Immature natural killer cell (primary cell): ENCODE data around the gene OR5M8. TPM values are rescaled to one million over a fixed set of nuclear protein-coding genes. Genes with fewer than 3 reads are reported as not detected.

Source experiments
- DNase-seq, 3 donors: peaks; one replicate each; pipeline ENCODE4 v3.0.0; 2022; ENCODE audit warnings: mixed read lengths in 1 of 3
- H3K27ac Mint-ChIP-seq, 6 donors: one replicate each; pipeline ENCODE4 v1.8.0; 2020; ENCODE audit warnings: mixed read lengths in 6 of 6, mild to moderate bottlenecking in 5 of 6, inconsistent platforms in 4 of 6, moderate library complexity in 3 of 6
- H3K27me3 Mint-ChIP-seq, 3 donors: one replicate each; pipeline ENCODE4 v1.8.0; 2020 to 2021; ENCODE audit warnings: low read depth in 3 of 3, mild to moderate bottlenecking in 3 of 3, mixed read lengths in 3 of 3, moderate library complexity in 3 of 3, inconsistent platforms in 1 of 3
- H3K36me3 Mint-ChIP-seq, 3 donors: one replicate each; pipeline ENCODE4 v1.8.0; 2020; ENCODE audit warnings: mixed read lengths in 3 of 3, inconsistent platforms in 2 of 3, mild to moderate bottlenecking in 2 of 3
- H3K4me1 Mint-ChIP-seq, 2 donors: one replicate each; pipeline ENCODE4 v1.8.0; 2020; ENCODE audit warnings: inconsistent platforms in 2 of 2, mild to moderate bottlenecking in 2 of 2, mixed read lengths in 2 of 2, moderate library complexity in 1 of 2
- H3K4me3 Mint-ChIP-seq, 5 donors: one replicate each; pipeline ENCODE4 v1.8.0; 2020; ENCODE audit warnings: mild to moderate bottlenecking in 5 of 5, mixed read lengths in 5 of 5, inconsistent platforms in 3 of 5, moderate library complexity in 3 of 5
- H3K9me3 Mint-ChIP-seq, 6 donors: one replicate each; pipeline ENCODE4 v1.8.0; 2020; ENCODE audit warnings: mild to moderate bottlenecking in 6 of 6, mixed read lengths in 6 of 6, inconsistent platforms in 4 of 6, moderate library complexity in 3 of 6
- polyA plus RNA-seq, 3 donors: library from polyadenylated mRNA; unstranded; fragments of 300-500 nt; fragmentation: Illumina TruSeq; gene quantifications; one replicate each; pipeline ENCODE4 v1.2.3, GENCODE V29; 2021

OR5M8 gene
- polyA plus RNA-seq = not detected

GRCh38 chr11:56491270-56491669 lies at the start of gene OR5M8:
OR5M8 (minus strand) TSS chr11:56491370; CDS start chr11:56491370, 0 bp downstream.
- no peak within 1 kb of the TSS for H3K27ac Mint-ChIP-seq
- peaks cover 0 to 3% (median 0%) of the 10 kb centered on the region in 3 donors for H3K36me3 Mint-ChIP-seq
- H3K4me1 Mint-ChIP-seq = no peaks in the 10 kb centered on the region
- H3K27me3 Mint-ChIP-seq = peaks cover 0 to 2% (median 0%) of the 10 kb centered on the region in 3 donors
- DNase-seq = no peak
- no peak within 1 kb of the TSS for H3K4me3 Mint-ChIP-seq
- H3K9me3 Mint-ChIP-seq = peaks cover 8 to 56% (median 18%) of the 10 kb centered on the region in 6 donors

DNA sequence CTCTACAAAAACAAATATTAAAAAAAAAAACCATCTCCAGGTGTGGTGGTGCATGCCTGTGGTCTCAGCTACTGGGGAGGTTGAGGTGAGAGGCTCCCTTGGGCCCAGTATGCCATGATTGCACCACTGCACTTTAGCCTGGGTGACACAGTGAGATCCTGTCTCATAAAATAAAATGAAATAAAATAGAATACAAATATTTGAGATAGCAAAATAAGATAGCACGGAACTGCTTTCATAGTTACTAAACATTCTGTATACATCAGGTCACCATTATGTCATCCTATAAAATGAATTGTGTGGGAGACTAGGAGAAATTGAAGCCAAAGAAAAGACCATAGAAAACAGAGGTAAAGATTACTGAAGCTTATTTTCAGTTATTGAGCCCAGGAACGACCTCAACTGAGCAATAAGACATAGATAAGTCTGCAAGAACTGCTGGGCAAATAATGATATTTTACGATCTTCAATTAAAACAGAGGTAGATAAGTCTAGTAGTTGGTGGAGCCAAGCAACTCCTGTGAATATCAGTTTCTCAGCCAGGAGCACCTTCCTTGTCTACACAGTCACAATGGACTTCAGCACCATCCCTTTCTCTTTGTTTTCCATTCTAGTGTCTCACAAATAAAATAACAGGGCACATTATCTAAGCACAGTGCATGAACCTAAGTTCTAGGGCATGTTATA lies 42.0 kb upstream of the OR5M8 start:
- no peak for DNase-seq
- no peak overlapping the region for H3K27ac Mint-ChIP-seq
- H3K4me1 Mint-ChIP-seq = no peaks in the 10 kb centered on the region
- H3K4me3 Mint-ChIP-seq = no peak overlapping the region
- no peaks in the 10 kb centered on the region for H3K36me3 Mint-ChIP-seq
- H3K27me3 Mint-ChIP-seq = peaks cover 0 to 2% (median 0%) of the 10 kb centered on the region in 3 donors
- H3K9me3 Mint-ChIP-seq = peaks cover 2 to 18% (median 11%) of the 10 kb centered on the region in 6 donors

GRCh38 chr11:56531856-56532255 lies 40.7 kb upstream of the OR5M8 start:
- H3K36me3 Mint-ChIP-seq = no peaks in the 10 kb centered on the region
- no peak overlapping the region for H3K4me3 Mint-ChIP-seq
- no peaks in the 10 kb centered on the region for H3K4me1 Mint-ChIP-seq
- H3K27ac Mint-ChIP-seq = no peak overlapping the region
- H3K9me3 Mint-ChIP-seq = peaks cover 4 to 18% (median 16%) of the 10 kb centered on the region in 6 donors
- peaks cover 0 to 2% (median 2%) of the 10 kb centered on the region in 3 donors for H3K27me3 Mint-ChIP-seq
- no peak for DNase-seq

DNA sequence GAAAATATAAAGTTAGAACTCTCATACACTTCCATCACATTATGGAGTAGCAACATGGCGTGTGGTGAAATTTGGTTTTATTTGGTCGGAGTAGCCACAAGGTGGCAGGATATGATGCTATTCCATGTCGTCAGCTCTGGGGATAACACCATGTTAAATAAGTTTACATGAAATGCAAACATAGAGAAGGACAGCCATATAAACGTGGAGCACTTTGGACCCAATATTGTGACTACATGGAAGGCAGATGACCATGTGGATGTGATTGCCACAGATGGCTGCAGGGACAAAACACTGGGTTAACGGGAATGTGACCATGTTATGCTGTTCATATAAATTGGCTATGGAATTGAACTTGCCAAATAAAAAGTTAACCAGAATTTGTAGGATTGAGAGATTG lies 30.8 kb upstream of the OR5M8 start:
- H3K27ac Mint-ChIP-seq = no peak overlapping the region
- H3K27me3 Mint-ChIP-seq = no peaks in the 10 kb centered on the region
- no peak for DNase-seq
- H3K4me3 Mint-ChIP-seq = no peak overlapping the region
- H3K4me1 Mint-ChIP-seq = no peaks in the 10 kb centered on the region
- H3K9me3 Mint-ChIP-seq = peaks cover 3 to 40% (median 16%) of the 10 kb centered on the region in 6 donors
- H3K36me3 Mint-ChIP-seq = no peaks in the 10 kb centered on the region

- H3K27me3 Mint-ChIP-seq = peaks cover 0 to 4% (median 0%) of the 10 kb centered on the region in 3 donors
- peaks cover 12 to 38% (median 24%) of the 10 kb centered on the region in 6 donors for H3K9me3 Mint-ChIP-seq
- H3K4me3 Mint-ChIP-seq = no peak overlapping the region
- H3K27ac Mint-ChIP-seq = no peak overlapping the region
- DNase-seq = no peak
- no peaks in the 10 kb centered on the region for H3K36me3 Mint-ChIP-seq
- no peaks in the 10 kb centered on the region for H3K4me1 Mint-ChIP-seq
Observed at GRCh38 chr11:56513280-56513679, 22.1 kb upstream of the OR5M8 start.

- Mint-ChIP-seq H3K4me1 (no peaks in the 10 kb centered on the region), H3K36me3 (no peaks in the 10 kb centered on the region), H3K27me3 (peaks cover 0 to 4% (median 2%) of the 10 kb centered on the region in 3 donors), H3K9me3 (peaks cover 17 to 43% (median 33%) of the 10 kb centered on the region in 6 donors), H3K4me3 (no peak overlapping the region), H3K27ac (no peak overlapping the region)
- DNase-seq = no peak
Observed at GRCh38 chr11:56509439-56509838, 18.3 kb upstream of the OR5M8 start.

DNA sequence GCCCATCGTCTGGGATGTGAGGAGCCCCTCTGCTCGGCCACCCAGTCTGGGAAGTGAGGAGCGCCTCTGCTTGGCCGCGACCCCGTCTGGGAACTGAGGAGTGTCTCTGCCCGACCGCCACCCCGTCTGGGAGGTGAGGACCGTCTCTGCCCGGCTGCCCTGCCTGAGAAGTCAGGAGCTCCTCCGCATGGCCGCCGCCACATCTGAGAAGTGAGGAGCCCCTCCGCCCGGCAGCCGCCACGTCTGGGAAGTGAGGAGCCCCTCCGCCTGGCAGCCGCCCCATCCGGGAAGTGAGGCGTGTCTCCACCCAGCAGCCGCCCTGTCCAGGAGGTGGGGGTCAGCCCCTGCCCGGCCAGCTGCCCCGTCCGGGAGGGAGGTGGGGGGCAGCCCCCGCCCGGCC lies 5.8 kb upstream of the OR5M8 start:
- Mint-ChIP-seq H3K4me3 (no peak overlapping the region), H3K27ac (no peak overlapping the region), H3K36me3 (peaks cover 0 to 3% (median 0%) of the 10 kb centered on the region in 3 donors), H3K27me3 (peaks cover 0 to 2% (median 0%) of the 10 kb centered on the region in 3 donors), H3K9me3 (peaks cover 7 to 53% (median 19%) of the 10 kb centered on the region in 6 donors), H3K4me1 (no peaks in the 10 kb centered on the region)
- DNase-seq = no peak

- Mint-ChIP-seq H3K27me3 (peaks cover 0 to 2% (median 0%) of the 10 kb centered on the region in 3 donors), H3K4me3 (no peak overlapping the region), H3K27ac (no peak overlapping the region), H3K9me3 (peaks cover 10 to 50% (median 19%) of the 10 kb centered on the region in 6 donors), H3K4me1 (no peaks in the 10 kb centered on the region), H3K36me3 (peaks cover 0 to 3% (median 0%) of the 10 kb centered on the region in 3 donors)
- DNase-seq = no peak
Observed at GRCh38 chr11:56495117-56495516, 3.9 kb upstream of the OR5M8 start.

DNA sequence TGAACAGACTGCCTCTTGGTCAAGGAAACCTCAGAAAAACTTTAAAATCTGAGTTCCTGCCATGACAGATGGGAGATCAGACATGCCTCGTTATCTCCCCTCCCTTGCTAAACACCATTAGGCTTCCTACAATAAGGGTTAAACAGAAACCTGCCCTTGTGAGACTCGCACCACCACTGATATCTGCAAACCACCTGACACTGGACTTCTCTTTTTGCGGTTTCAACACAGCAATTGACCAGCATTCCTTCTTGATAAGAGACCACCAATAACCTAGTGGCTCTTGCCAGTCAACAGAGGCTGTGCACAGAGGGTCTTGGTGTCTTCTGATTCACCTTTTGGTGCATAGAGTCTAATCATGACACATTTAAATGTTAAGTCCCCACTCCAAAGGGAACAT lies 4.4 kb downstream of the OR5M8 start:
- no peaks in the 10 kb centered on the region for H3K36me3 Mint-ChIP-seq
- no peak overlapping the region for H3K27ac Mint-ChIP-seq
- no peak for DNase-seq
- no peaks in the 10 kb centered on the region for H3K4me1 Mint-ChIP-seq
- H3K9me3 Mint-ChIP-seq = peaks cover 6 to 45% (median 14%) of the 10 kb centered on the region in 6 donors
- H3K27me3 Mint-ChIP-seq = peaks cover 0 to 2% (median 0%) of the 10 kb centered on the region in 3 donors
- H3K4me3 Mint-ChIP-seq = no peak overlapping the region

DNA sequence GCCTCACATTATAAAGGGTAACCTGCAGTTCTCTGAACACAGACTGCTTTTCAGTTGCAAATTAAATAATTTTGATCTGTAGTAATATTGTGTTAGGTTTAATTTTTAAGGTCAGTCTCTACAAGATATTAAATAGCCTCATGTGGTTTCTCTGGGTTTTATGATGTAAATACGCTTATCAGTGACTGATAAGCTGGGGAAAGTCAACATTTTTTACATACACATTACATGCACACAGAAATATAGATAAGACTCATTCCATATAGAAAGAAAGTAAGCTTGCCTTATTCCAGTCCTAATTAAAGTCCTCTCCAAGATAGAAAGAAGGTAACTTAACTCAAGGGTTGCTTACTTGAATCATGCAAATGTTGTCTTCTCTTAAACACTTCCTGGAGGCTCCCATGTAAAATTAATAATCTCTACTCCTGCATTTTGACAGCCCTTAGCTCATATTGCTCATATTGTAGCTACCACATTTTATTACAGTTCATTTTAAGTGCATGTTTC lies 16.4 kb downstream of the OR5M8 start:
- H3K9me3 Mint-ChIP-seq = peaks cover 9 to 28% (median 15%) of the 10 kb centered on the region in 6 donors
- H3K4me1 Mint-ChIP-seq = no peaks in the 10 kb centered on the region
- no peaks in the 10 kb centered on the region for H3K36me3 Mint-ChIP-seq
- no peak overlapping the region for H3K27ac Mint-ChIP-seq
- DNase-seq = no peak
- H3K27me3 Mint-ChIP-seq = peaks cover 0 to 2% (median 0%) of the 10 kb centered on the region in 3 donors
- H3K4me3 Mint-ChIP-seq = no peak overlapping the region

DNA sequence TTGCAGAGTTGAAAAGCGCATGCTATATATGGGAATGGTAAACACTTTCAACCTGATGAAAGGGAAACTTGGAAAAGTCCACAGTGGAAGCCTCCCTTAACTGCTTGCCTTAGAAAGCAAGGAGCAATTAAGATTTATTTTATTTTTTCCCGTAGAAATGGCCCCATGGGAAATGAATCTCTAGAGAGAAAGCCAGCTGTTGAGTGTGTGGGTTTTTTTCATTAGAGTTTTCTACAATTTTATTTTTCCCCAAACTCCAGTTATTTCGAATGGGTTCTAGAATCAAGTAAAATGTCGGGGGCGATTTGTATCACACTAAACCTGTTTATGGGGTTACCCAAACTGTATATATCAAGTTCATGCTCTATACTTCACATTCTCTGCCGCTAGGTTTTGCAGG lies 17.9 kb downstream of the OR5M8 start, which contains the start of gene OR5M3:
TSS of gene OR5M3 (minus strand) at position 101 of the 400 bp plus-strand sequence. CDS start 2,855 bp downstream, outside the sequence.
- Mint-ChIP-seq H3K9me3 (peaks cover 3 to 15% (median 7%) of the 10 kb centered on the region in 6 donors), H3K4me1 (no peaks in the 10 kb centered on the region), H3K27ac (no peak within 1 kb of the TSS), H3K27me3 (peaks cover 0 to 2% (median 0%) of the 10 kb centered on the region in 3 donors), H3K36me3 (no peaks in the 10 kb centered on the region), H3K4me3 (no peak within 1 kb of the TSS)
- no peak for DNase-seq

- Mint-ChIP-seq H3K4me1 (no peaks in the 10 kb centered on the region), H3K4me3 (no peak overlapping the region), H3K27ac (no peak overlapping the region), H3K36me3 (no peaks in the 10 kb centered on the region), H3K9me3 (peaks cover 0 to 66% (median 19%) of the 10 kb centered on the region in 6 donors), H3K27me3 (no peaks in the 10 kb centered on the region)
- no peak for DNase-seq
Observed at GRCh38 chr11:56457076-56457475, 34.1 kb downstream of the OR5M8 start.

DNA sequence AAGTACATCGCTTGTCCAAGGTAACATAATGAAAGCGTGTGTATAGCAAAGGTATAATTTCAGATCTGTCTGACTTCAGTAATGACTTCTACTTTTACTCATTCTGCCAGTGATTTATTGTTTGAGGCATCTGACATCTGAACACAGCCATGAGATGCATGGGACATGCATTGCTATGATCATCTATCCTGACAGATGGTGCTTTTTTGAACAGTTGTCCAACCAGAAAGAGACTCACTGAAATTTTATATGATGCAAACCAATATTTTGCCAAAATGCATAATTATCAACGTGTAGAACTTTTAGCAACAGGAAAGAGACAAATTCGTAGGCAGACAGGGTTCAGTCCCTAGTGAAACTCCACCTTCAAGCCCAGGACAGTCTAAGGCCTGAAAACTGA lies 37.6 kb downstream of the OR5M8 start:
- Mint-ChIP-seq H3K27ac (no peak overlapping the region), H3K4me1 (no peaks in the 10 kb centered on the region), H3K27me3 (no peaks in the 10 kb centered on the region), H3K9me3 (peaks cover 0 to 64% (median 19%) of the 10 kb centered on the region in 6 donors), H3K36me3 (no peaks in the 10 kb centered on the region), H3K4me3 (no peak overlapping the region)
- no peak for DNase-seq
